Fibroblast of mammary gland (primary cell): ENCODE data around the gene MARK3.
A peak's percentile ranks its signal among the peaks of the same experiment; 100 is the strongest.

Experiments
- DNase-seq: peaks from one replicate; pipeline ENCODE4 v3.0.0-alpha.2; 2010; ENCODE audit warnings: low read depth
- H3K4me3 ChIP-seq: 2 replicates; pipeline ENCODE4 v1.5.1; 2011; ENCODE audit warnings: low read depth, mild to moderate bottlenecking, low read length, moderate library complexity; ENCODE audit not compliant: control insufficient read depth
- CTCF ChIP-seq: conservative IDR thresholded peaks from 2 replicates; pipeline ENCODE4 v1.5.1; 2011; ENCODE audit warnings: low read depth, low read length, inconsistent platforms; ENCODE audit not compliant: control insufficient read depth, insufficient read depth

MARK3 gene

GRCh38 chr14:103548463-103549351 is 163.5 kb downstream of the MARK3 start:
- no peak for DNase-seq
- H3K4me3 ChIP-seq, result no peak overlapping the region
- no peak for TF ChIP-seq CTCF

- TF ChIP-seq CTCF, result no peak
- no peak for DNase-seq
- no peak overlapping the region for H3K4me3 ChIP-seq
Observed at GRCh38 chr14:103549361-103550311, 164.4 kb downstream of the MARK3 start.

GRCh38 chr14:103550451-103551337 is 165.5 kb downstream of the MARK3 start:
- TF ChIP-seq CTCF, result no peak
- no peak overlapping the region for H3K4me3 ChIP-seq
- DNase-seq, result no peak

- TF ChIP-seq CTCF, result no peak
- no peak overlapping the region for H3K4me3 ChIP-seq
- DNase-seq, result peak; percentile 39
Observed at GRCh38 chr14:103551338-103551762, 166.1 kb downstream of the MARK3 start.

GRCh38 chr14:103552011-103552845 is 167.0 kb downstream of the MARK3 start:
- H3K4me3 ChIP-seq, result no peak overlapping the region
- TF ChIP-seq CTCF, result no peak
- peak; percentile 34 for DNase-seq

GRCh38 chr14:103552846-103553210 is 167.6 kb downstream of the MARK3 start:
- no peak overlapping the region for H3K4me3 ChIP-seq
- TF ChIP-seq CTCF, result no peak
- no peak for DNase-seq
